ENCODE results near the gene SPRR3.

Gene SPRR3

DNA sequence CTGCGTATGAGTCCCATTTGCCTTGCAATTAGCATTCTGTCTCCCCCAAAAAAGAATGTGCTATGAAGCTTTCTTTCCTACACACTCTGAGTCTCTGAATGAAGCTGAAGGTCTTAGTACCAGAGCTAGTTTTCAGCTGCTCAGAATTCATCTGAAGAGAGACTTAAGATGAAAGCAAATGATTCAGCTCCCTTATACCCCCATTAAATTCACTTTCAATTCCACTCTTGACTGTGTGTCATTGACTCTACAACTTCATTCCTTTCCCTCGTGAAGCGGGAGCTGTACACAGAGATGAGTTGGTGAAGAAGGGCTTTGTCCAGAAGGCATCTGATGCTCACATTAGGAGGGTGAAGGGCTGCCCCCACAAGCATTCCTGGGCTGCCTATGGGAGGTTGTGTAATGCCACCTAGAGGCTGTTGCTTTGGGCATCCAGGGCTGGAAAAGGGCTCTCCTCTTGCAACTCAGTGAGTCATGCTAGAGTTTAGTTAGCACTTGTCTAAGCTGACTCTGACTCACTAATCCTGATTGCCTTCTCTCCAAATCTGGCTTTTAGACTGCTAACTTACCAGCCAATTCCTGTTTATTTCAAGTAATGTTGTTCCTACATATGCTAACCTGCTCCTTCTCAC lies 31.2 kb downstream of the SPRR3 start:
- H3K9me3 ChIP-seq (ENCODE audit: low read length), result no peaks in the 10 kb centered on the region
- H3K27me3 ChIP-seq (ENCODE audit: insufficient read depth, low read length), result no peaks in the 10 kb centered on the region
- H3K36me3 ChIP-seq (ENCODE audit: insufficient read depth, low read length), result no peaks in the 10 kb centered on the region
- no peak overlapping the region for H2AFZ ChIP-seq (ENCODE audit: low read depth, low read length)
- H3K4me3 ChIP-seq (ENCODE audit: low read length), result no peak overlapping the region
- H3K4me1 ChIP-seq (ENCODE audit: insufficient read depth, low read length), result no peaks in the 10 kb centered on the region

GRCh38 chr1:153035211-153035610 lies 33.7 kb downstream of the SPRR3 start:
- H3K4me3 ChIP-seq (ENCODE audit: low read length), result no peak overlapping the region
- no peaks in the 10 kb centered on the region for H3K9me3 ChIP-seq (ENCODE audit: low read length)
- H3K27me3 ChIP-seq (ENCODE audit: insufficient read depth, low read length), result no peaks in the 10 kb centered on the region
- H3K36me3 ChIP-seq (ENCODE audit: insufficient read depth, low read length), result no peaks in the 10 kb centered on the region
- no peaks in the 10 kb centered on the region for H3K4me1 ChIP-seq (ENCODE audit: insufficient read depth, low read length)
- H2AFZ ChIP-seq (ENCODE audit: low read depth, low read length), result no peak overlapping the region

- Histone ChIP-seq H3K4me3 (ENCODE audit: low read length) (no peak within 1 kb of the TSS), H2AFZ (ENCODE audit: low read depth, low read length) (no peak within 1 kb of the TSS), H3K36me3 (ENCODE audit: insufficient read depth, low read length) (no peaks in the 10 kb centered on the region), H3K4me1 (ENCODE audit: insufficient read depth, low read length) (no peaks in the 10 kb centered on the region), H3K9me3 (ENCODE audit: low read length) (no peaks in the 10 kb centered on the region), H3K27me3 (ENCODE audit: insufficient read depth, low read length) (no peaks in the 10 kb centered on the region)
These were observed 39.5 kb downstream of the SPRR3 start, which contains the start of gene SPRR2D for GRCh38 chr1:153040950-153041631. Gene SPRR2D, minus strand, starts transcription at chr1:153041120. Its CDS starts 774 bp downstream, at chr1:153040346.

GRCh38 chr1:153049211-153049610 lies 47.7 kb downstream of the SPRR3 start:
- H3K4me3 ChIP-seq (ENCODE audit: low read length), result no peak overlapping the region
- no peaks in the 10 kb centered on the region for H3K4me1 ChIP-seq (ENCODE audit: insufficient read depth, low read length)
- no peaks in the 10 kb centered on the region for H3K27me3 ChIP-seq (ENCODE audit: insufficient read depth, low read length)
- no peak overlapping the region for H2AFZ ChIP-seq (ENCODE audit: low read depth, low read length)
- no peaks in the 10 kb centered on the region for H3K9me3 ChIP-seq (ENCODE audit: low read length)
- H3K36me3 ChIP-seq (ENCODE audit: insufficient read depth, low read length), result no peaks in the 10 kb centered on the region
